Natural killer cell (primary cell): ENCODE measurements around the gene TMEM47. TPM values are rescaled to one million over a fixed set of nuclear protein-coding genes. Genes with fewer than 3 reads are reported as not detected.

ENCODE experiments used
- ATAC-seq, 3 donors: fragments of 150-1000 bp in 2 of 3; fragments of 200-7000 bp in 1 of 3; cut with Tn5 transposase; 1 replicate in 1 of 3; 2 replicates in 2 of 3; pipeline ENCODE4 v1.10.0; 2021; ENCODE audit warnings: mild to moderate bottlenecking in 2 of 3, moderate library complexity in 2 of 3
- DNase-seq, 2 donors: peaks; one replicate each; pipeline versions ENCODE4 v3.0.0 to v3.0.0-alpha.2; 2013 to 2021; ENCODE audit warnings: mixed read lengths in 1 of 2
- H3K27ac ChIP-seq: one replicate; pipeline ENCODE4 v1.5.1; 2013; ENCODE audit warnings: mild to moderate bottlenecking, low read length
- H3K27me3 ChIP-seq: one replicate; pipeline ENCODE4 v1.6.1; 2013; ENCODE audit warnings: low read length; ENCODE audit not compliant: control insufficient read depth, insufficient read depth
- H3K36me3 ChIP-seq: one replicate; pipeline ENCODE4 v1.6.1; 2013; ENCODE audit warnings: low read length; ENCODE audit not compliant: control insufficient read depth, insufficient read depth
- H3K4me1 ChIP-seq: one replicate; pipeline ENCODE4 v1.6.1; 2013; ENCODE audit warnings: low read length; ENCODE audit not compliant: control insufficient read depth, insufficient read depth
- H3K4me3 ChIP-seq: one replicate; pipeline ENCODE4 v1.5.1; 2013; ENCODE audit warnings: low read length
- H3K9me3 ChIP-seq: one replicate; pipeline ENCODE4 v1.6.1; 2013; ENCODE audit warnings: low read length; ENCODE audit not compliant: control insufficient read depth, insufficient read depth
- H3K27ac Mint-ChIP-seq, 2 donors: one replicate each; pipeline ENCODE4 v1.8.0; 2022; ENCODE audit warnings: mild to moderate bottlenecking in 2 of 2, mixed read lengths in 2 of 2, moderate library complexity in 1 of 2
- H3K27me3 Mint-ChIP-seq, 2 donors: one replicate each; pipeline ENCODE4 v1.8.0; 2022; ENCODE audit warnings: low read depth in 2 of 2, mixed read lengths in 2 of 2
- H3K36me3 Mint-ChIP-seq: one replicate; pipeline ENCODE4 v1.8.0; 2022; ENCODE audit warnings: mixed read lengths
- H3K4me1 Mint-ChIP-seq, 2 donors: one replicate each; pipeline ENCODE4 v1.8.0; 2022; ENCODE audit warnings: mixed read lengths in 2 of 2
- H3K4me3 Mint-ChIP-seq: one replicate; pipeline ENCODE4 v1.8.0; 2022; ENCODE audit warnings: mild to moderate bottlenecking, moderate library complexity, mixed read lengths
- H3K9me3 Mint-ChIP-seq, 2 donors: one replicate each; pipeline ENCODE4 v1.8.0; 2022; ENCODE audit warnings: mixed read lengths in 2 of 2
- CTCF ChIP-seq: fragments of 200-600 bp; IDR thresholded peaks from one replicate; pipeline ENCODE4 v1.8.0; 2022; ENCODE audit warnings: antibody characterized with exemption
- WGBS: methylation state at CpG from one replicate; pipeline ENCODE4 v1.1.7; 2013; ENCODE audit warnings: missing lambda C conversion rate; ENCODE audit not compliant: insufficient coverage; 5-methylcytosine and 5-hydroxymethylcytosine counted together
- intact Hi-C: fragments of 100-400 bp; cut with micrococcal nuclease; formaldehyde crosslinking; loops from one replicate; pipeline ENCODE4 v1.14.2; 2022
- total RNA-seq, 4 donors: library from RNA; stranded (reverse); fragments of 120-200 nt in 1 of 4; gene quantifications; one replicate each; pipeline versions ENCODE4 v1.2.3 to v1.2.4, GENCODE V29; 2013 to 2022

Gene TMEM47
- total RNA-seq, 3 donors from 2014 or later (not counting 1 experiment from before 2014, with no cell fraction given): not detected

DNA sequence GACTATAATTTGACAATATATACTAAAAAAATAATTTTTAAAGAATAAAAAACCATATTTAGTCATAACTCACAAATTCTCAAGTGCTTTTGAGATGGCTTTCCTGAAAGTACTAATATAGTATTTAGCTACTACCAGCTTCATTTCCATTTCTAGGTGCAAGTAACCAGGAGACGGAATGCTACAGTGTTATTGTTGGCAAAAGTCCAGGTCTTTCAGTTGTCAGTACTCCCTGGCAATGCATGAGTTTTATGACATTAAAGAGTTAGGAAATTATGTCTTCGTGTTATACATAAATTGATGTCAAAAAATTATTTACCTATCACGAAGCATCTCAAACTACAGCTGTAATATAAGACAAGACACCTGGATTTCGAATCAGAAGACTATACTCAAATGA, 45.0 kb downstream of the TMEM47 start:
- Mint-ChIP-seq H3K4me3 (no peak overlapping the region), H3K27me3 (no peaks in the 10 kb centered on the region), H3K4me1 (no peaks in the 10 kb centered on the region), H3K36me3 (no peaks in the 10 kb centered on the region), H3K9me3 (peaks cover 4 to 9% of the 10 kb centered on the region in 2 donors), H3K27ac (no peak overlapping the region)
- ATAC-seq (no peak), DNase-seq (no peak)
- Histone ChIP-seq H3K27ac (no peak overlapping the region), H3K9me3 (no peaks in the 10 kb centered on the region), H3K27me3 (no peaks in the 10 kb centered on the region), H3K4me1 (no peaks in the 10 kb centered on the region), H3K4me3 (no peak overlapping the region), H3K36me3 (no peaks in the 10 kb centered on the region)
- intact Hi-C loops: no loop called here
- TF ChIP-seq CTCF: no peak
- 100% methylated on average over 1 of the region's 4 CpGs for whole genome bisulfite sequencing

DNA sequence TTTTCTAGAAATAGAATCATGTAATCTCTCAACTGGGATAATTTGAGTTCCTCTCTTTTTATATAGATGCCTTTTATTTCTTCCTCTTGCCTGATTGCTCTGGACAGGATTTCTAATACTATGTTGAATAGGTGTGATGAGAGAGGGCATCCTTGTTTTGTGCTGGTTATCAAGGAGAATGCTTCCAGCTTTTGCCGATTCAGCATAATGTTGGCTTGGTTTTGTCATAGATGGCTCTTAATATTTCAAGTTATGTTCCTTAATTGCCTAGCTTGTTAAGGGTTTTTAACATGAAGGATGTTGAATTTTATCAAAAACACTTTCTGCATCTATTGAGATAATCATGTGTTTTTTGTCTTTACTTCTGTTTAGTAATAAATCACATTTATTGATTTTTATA, 58.7 kb downstream of the TMEM47 start:
- no peaks in the 10 kb centered on the region for H3K4me1 ChIP-seq
- no CpG with 5 or more reads among the region's 1 CpG for WGBS
- no peak overlapping the region for H3K27ac ChIP-seq
- H3K9me3 Mint-ChIP-seq: peaks cover 8 to 14% of the 10 kb centered on the region in 2 donors
- H3K36me3 ChIP-seq: no peaks in the 10 kb centered on the region
- no peak overlapping the region for H3K4me3 ChIP-seq
- H3K4me3 Mint-ChIP-seq: no peak overlapping the region
- no peaks in the 10 kb centered on the region for H3K36me3 Mint-ChIP-seq
- intact Hi-C loops: no loop called here
- DNase-seq: no peak
- ATAC-seq: no peak
- no peaks in the 10 kb centered on the region for H3K27me3 Mint-ChIP-seq
- H3K4me1 Mint-ChIP-seq: no peaks in the 10 kb centered on the region
- no peaks in the 10 kb centered on the region for H3K27me3 ChIP-seq
- H3K27ac Mint-ChIP-seq: no peak overlapping the region
- TF ChIP-seq CTCF: no peak
- H3K9me3 ChIP-seq: no peaks in the 10 kb centered on the region

GRCh38 chrX:34586936-34587335, 70.1 kb downstream of the TMEM47 start:
- WGBS: no CpG with 5 or more reads among the region's 3 CpGs
- Histone ChIP-seq H3K4me1 (no peaks in the 10 kb centered on the region), H3K4me3 (no peak overlapping the region), H3K27ac (no peak overlapping the region), H3K27me3 (no peaks in the 10 kb centered on the region), H3K36me3 (no peaks in the 10 kb centered on the region), H3K9me3 (no peaks in the 10 kb centered on the region)
- H3K4me3 Mint-ChIP-seq: no peak overlapping the region
- no peak overlapping the region for H3K27ac Mint-ChIP-seq
- no peaks in the 10 kb centered on the region for H3K27me3 Mint-ChIP-seq
- H3K36me3 Mint-ChIP-seq: no peaks in the 10 kb centered on the region
- DNase-seq (no peak), ATAC-seq (no peak)
- no peaks in the 10 kb centered on the region for H3K4me1 Mint-ChIP-seq
- intact Hi-C loops: no loop called here
- no peak for TF ChIP-seq CTCF
- H3K9me3 Mint-ChIP-seq: peaks cover 2 to 5% of the 10 kb centered on the region in 2 donors

GRCh38 chrX:34586346-34586911, 70.7 kb downstream of the TMEM47 start:
- no peaks in the 10 kb centered on the region for H3K27me3 ChIP-seq
- no peak for ATAC-seq
- no peaks in the 10 kb centered on the region for H3K27me3 Mint-ChIP-seq
- H3K4me1 Mint-ChIP-seq: no peaks in the 10 kb centered on the region
- WGBS: no CpG with 5 or more reads among the region's 4 CpGs
- H3K4me1 ChIP-seq: no peaks in the 10 kb centered on the region
- H3K36me3 Mint-ChIP-seq: no peaks in the 10 kb centered on the region
- intact Hi-C loops: no loop called here
- no peak for TF ChIP-seq CTCF
- H3K9me3 Mint-ChIP-seq: peaks cover 3 to 5% of the 10 kb centered on the region in 2 donors
- no peak overlapping the region for H3K27ac ChIP-seq
- no peak overlapping the region for H3K4me3 Mint-ChIP-seq
- H3K4me3 ChIP-seq: no peak overlapping the region
- no peak overlapping the region for H3K27ac Mint-ChIP-seq
- no peaks in the 10 kb centered on the region for H3K36me3 ChIP-seq
- H3K9me3 ChIP-seq: no peaks in the 10 kb centered on the region
- no peak for DNase-seq
